NCI-H1417 (cell line): ENCODE data around the gene FTCDNL1.

ENCODE experiments used
- DNase-seq, 3 experiments: peaks; one replicate each; lab custom pipeline; 2025; lab: John Stamatoyannopoulos, UW

The FTCDNL1 gene

DNA sequence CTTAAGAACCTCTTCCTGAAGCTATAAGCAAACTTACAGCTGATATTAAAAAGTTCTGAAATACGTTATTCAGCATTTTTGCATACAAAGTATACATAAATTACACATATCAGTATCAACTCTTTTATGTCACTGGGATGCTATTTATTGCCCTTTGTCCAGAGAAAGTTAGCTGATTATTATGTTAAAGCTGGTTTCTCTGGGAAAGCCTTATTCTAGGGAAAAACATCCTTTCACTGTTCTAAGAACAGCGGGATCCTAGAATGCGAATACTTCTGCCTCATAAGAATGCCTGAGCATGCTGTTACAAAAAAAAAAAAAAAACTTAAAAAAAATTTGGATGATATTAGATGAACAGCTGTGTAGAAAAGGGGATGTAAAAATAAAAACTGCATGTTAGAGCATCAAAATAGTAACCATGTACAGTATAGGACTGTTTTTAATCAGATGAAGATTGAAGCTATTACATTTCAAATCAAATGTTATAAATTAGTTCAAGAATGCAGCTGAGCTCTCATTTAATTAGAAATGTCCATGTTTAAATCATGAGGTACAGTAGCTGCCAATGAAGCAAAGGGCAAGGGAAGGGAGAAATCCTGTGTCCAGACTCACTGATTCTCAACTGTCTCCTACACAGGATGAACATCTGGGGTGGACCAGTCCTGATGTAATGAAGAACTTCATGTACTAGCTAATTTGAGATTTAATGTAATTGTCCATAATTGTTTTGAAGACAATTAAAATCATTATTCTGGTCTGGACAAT is 8.2 kb downstream of the FTCDNL1 start:
- DNase-seq = no peak

DNA sequence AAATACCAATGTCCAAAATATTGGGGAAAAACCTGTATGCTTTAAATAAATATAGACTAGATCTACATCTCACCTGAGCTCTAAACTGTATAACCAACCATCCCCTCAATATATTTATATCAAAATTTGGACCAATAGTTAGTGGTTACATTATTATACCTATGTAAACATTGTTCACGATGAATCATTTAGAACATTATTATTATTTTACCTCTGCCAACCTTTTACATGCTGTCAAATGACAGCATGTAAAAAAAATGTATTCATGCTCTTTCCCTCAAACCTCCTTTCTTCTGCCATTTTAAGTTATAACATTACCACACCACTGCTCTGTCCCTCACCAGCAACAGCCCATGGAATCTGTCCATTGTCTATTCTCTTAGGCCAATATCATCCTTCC is 9.6 kb downstream of the FTCDNL1 start:
- DNase-seq = no peak

DNA sequence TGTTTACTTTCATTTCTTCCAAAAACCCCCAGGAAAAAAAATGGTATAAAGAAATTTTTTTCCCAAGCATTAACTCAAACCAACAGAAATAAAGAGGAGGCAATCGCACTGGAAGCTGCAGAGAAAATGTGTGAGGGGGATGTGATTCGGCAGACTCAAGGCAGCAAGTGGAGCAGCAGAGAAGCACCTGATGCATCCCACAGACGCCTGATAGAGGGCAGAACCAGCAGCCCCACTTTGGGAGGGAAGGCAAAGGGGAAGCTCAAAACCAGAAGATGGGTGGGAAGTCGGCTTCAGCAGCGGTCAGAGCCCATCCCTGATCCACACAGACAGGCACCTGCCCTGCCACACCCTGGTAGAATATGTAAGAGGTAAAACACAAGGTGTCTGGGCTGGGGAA is 12.6 kb downstream of the FTCDNL1 start:
- DNase-seq = no peak

DNA sequence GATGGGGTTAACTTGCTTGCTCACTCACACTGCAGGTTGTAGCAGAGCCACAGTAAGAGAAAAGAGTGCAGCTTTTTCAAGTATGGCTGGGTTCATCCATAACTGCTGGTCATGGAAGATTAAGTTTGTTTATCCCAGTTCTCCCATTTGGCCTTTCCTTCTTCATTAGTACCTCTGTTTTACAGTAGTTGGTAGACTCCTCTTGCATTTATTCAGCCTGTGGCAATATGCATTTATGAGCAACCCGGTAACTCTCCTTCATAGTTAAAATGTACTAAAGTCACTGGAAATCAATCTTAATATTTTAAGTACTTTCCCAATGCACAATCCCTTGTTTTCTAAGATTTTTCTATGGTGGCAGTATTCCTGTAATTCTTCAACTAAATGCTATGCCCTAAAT is 14.0 kb downstream of the FTCDNL1 start:
- DNase-seq = peak in 1 of 3 experiments; percentile 41

DNA sequence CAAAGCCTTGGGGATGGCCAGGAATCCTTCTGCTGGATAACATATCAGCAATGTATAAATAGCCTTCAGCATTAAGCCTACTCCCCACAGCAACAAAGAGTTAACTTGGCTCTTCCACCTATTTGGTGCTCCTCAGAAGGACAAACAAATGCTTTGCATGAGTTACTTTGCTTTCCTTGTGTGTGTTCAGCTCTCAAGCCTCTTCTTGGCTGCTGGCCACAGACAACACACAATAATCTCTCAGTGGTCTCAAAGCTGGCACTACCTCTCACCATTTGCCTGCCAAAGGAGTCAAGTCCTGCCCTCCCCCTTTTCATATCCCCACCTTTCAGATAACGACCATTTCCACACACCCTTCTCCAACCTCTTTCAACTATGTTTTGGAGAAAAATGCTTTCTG is 17.5 kb downstream of the FTCDNL1 start:
- DNase-seq = peak in 2 of 3 experiments; percentile 9 to 50

DNA sequence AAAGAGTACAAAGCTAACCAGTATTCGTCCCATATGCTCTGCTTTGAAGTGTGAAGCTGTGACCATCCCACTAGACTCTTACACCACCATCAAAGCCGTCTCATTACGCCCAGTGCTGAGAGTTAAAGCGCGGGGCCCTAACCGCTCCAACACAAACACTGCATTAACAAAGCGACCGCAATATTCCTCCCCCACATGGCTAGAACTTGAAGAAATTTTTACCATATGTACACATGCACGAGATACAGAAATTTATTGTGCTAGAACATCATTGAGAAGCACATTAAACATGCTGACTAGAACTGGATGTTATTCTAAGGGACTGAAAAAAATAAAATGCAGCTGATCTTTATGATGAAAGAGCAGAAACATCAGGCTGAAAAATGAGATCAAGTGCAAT is 20.5 kb downstream of the FTCDNL1 start:
- DNase-seq = peak in 1 of 3 experiments; percentile 14

DNA sequence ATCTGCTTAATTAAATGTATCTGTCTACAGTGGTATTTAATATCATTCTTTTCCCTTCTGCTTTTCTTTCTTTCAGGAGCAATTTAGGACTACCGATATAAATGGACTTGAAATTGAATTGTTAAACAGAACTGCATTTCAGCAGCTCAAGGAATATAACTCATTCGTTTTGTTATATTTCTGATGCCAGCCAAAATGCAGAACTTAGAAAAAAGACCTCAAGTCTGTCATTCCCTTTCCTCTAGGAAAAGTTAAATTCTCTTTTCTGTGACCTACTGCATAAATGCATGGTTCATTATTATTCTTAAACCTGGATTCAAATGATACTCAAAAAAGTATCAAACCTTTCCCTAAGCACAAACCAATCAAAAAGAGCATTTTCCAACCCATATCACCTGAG is 21.4 kb downstream of the FTCDNL1 start:
- no peak for DNase-seq

DNA sequence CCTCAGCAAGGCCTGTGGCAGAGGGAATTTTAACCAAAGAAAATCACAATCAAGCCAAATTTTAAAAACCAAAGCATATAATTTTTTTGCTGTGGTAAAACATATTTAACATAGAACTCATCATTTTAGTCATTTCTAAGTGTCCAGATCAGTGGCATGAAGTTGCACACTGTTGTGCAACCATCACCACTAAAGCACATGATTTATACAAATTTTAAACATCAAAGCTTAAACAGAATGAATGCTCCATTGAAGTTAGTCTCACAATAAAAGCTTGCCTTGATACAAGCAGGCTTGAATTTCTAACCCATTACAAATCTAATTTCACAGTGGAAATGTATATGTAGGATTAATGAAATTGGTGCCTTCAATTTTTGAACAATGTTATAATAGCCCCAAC is 31.2 kb downstream of the FTCDNL1 start:
- DNase-seq = no peak

DNA sequence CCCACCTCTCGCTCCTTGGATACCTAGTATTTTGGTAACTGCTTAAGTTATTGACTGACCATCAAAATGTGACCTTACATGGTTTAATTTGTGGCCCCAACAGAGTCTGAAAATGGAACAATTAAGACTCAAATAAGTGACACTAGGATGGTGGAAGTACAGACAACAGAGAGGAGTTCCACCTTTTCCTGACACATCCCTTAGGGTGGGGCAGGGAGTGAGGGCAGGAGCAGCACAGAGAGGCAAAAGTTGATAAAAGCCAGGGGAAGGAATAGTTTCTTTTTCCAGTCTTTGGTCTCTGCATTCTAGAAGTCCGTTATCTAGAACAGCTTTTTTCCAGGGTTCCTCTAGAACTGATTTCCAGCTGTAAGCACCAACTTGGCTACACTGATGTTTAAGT is 32.2 kb downstream of the FTCDNL1 start:
- peak in 1 of 3 experiments; percentile 13 for DNase-seq

DNA sequence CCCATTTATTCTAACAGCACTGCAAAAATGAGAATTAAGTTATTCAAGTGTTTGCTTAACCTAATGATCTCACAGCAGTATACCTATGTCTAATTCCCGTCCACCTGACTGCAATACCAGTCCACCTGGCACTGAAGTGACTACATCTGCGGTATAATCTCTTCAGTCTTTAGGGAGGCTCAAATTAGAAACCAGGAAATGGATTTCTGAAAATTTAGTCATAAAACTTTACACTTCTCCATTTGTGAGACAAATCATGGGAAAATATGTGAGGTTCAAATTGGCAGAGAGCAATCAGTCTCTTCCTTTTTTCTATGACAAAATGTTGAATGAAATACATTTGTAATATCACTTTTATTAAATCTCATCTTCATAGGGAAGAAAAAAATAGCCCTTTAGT is 33.0 kb downstream of the FTCDNL1 start:
- peak; percentile 35 to 82 (median 43) for DNase-seq

DNA sequence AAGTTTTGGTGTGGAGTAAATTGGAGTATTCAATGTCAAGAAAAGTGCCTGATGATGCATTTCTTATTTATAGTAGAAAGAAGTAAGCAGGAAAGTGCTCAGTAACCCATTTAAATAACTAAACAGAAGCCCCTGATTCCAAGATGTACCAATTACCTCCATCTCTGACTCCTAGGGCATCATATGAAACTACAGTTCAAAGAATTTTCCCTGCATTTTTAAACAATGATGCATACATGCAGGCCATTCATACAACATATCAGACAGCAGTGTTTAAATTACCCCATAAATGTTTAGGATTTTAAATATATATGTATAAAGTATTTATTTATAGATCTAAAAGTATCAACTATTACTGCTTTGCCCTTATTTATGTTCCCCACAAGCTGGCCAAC is 36.2 kb downstream of the FTCDNL1 start:
- DNase-seq = no peak

DNA sequence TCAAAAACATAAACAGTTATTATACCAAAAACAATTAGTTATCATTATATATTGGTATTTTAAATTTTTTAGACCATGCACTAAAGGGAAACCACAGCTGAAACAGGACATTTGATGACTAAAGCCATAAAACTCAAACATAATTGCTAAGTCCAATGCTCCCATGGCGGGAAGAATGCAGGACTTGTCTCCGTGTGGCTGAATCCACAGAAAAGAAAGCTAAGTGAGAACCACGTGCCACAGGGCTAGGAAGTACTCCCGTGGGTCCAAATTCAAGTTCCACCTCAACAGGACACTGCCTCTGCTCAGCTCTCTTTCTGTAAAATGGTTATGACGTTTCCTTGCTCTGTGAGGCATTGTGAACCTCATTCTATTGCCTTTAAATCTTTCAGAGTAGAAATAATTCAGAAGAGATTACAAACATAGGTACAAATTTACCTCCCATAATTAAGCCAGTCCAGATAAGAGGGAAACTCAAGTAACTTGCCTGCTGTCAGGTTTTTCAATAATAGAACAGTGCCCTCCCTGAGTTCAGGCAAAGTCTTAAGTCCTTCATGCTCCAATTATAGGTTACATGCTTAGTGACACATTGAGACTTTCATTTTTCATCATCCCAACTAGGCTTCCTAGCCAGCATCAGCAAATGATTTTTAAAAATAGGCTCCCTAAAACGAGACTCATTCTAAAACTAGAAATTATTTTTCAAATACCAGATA is 36.7 kb downstream of the FTCDNL1 start:
- DNase-seq = no peak

DNA sequence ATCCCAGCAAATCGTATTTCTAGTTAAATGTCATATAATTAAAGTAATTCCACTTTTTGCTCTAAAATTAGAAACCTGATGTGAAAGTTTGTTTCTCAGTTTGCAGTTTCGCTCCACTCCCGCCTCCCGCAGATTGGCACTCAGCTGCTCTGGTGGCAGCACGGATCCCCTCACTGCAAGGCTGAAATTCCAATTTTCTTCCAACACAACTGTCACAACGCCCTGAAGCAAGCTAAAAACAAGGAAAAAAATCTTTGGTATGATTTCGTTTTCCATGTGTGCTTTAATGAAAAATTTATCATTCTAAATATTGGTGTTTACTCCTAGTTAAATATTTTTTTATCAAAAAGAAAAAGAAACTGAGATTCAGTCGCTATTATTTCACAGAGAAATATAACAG is 38.5 kb downstream of the FTCDNL1 start:
- DNase-seq = no peak

DNA sequence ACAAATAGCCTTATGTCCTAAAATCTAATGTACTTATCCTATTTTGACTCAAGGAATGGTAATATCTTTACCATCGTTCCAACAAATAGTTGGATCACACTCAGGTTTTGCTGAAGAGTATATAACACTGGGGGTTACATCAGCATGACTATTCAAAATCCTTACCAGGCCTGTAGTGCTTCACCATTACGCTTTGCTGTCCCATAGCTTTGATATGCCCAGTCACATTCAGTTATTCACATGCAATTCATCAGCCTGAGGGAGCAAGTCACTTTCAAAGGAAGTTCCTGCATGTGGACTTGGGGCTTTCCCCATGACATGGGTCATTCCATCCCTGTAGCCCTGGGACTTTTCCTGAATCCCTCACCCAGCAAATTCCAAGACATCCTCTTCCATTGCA is 39.6 kb downstream of the FTCDNL1 start:
- DNase-seq = no peak

DNA sequence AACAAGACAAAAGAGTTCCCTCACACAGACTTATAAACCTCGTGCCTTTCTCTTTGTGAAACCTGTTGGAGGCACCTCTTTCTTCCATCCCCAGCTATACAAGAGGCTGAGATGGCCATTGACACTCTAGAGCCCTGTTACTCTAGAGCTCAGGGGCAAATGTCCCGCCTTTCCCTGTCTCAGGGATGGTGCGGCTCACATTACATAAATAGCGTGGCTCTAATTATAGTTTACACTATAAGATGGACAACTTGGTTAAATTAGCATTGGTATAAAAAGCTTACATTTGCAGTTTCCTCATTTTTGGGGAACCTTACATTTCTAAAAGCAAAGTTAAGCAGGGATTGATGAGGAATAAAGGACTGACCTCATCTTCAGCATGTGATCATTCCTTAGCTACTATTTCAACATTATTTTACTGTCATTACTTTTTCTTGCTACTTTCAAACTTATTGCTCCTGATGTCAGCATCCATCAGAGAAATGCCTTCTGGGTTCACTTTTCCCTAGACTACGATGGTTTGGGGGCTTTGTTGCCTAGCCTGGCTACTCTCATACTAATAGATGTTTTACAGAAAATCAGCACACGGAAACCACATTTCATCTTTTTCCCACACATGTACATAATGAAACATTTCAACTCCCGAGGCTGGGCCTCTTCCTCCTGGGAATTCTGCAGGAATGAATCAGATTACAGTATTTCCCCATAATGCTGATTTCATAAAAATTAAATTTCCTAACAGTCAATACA is 40.4 kb downstream of the FTCDNL1 start:
- peak in 1 of 3 experiments; percentile 6 for DNase-seq

DNA sequence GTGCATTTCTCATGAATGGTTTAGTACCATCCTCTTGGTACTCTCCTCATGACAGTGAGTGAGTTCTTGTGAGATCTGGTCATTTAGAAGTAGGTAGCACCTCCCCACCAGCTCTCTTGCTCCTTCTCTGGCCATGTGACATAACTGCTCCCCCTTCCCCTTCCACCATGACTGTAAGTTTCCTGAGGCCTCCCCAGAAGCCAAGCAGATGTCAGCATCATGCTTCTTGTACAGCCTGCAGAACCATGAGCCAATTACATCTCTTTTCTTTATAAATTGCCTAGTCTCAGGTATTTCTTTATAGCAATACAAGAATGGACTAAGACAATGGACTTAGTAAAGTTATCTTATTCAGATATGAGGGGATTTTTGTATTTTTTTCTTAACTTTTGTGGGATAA is 43.0 kb downstream of the FTCDNL1 start:
- DNase-seq = no peak

DNA sequence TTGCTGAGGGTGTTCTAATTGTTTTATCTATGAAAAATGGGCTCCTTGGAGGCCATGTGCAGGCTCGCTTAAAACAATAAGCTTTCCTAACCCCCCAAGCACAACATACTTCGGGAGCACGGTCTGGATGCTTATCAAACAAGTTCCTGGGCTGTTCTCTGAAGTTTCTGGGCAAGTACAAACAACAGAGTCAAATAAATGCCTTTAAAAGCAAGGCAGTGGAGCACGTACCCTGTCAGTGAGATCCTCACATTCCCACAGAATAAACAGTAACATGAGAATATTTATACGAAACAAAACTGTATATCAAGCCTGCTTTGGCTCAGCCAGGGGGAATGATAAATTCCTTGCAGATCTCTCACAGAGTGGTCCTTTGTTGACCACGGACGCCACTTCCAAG is 44.8 kb downstream of the FTCDNL1 start:
- DNase-seq = no peak

DNA sequence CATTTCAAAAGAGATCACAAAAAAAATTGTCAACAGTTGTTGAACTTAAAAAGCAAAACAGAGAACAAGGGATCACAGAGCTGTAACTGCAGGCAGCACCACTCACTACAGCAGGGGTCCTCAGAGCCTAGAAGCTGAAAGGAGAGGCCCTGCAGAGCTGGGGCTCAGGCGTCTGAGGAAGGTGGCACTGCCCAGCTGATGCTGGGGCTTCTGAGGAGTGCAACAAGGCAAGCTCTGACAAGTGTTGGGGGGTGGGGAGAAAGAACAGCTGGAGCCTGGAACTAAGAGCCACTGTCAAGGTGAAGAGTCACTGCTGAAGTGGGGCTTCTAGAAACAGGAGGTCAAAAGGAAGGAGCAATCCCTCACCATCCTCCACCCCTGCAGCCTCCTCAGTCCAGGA is 46.2 kb downstream of the FTCDNL1 start:
- peak; percentile 12 to 52 (median 26) for DNase-seq

DNA sequence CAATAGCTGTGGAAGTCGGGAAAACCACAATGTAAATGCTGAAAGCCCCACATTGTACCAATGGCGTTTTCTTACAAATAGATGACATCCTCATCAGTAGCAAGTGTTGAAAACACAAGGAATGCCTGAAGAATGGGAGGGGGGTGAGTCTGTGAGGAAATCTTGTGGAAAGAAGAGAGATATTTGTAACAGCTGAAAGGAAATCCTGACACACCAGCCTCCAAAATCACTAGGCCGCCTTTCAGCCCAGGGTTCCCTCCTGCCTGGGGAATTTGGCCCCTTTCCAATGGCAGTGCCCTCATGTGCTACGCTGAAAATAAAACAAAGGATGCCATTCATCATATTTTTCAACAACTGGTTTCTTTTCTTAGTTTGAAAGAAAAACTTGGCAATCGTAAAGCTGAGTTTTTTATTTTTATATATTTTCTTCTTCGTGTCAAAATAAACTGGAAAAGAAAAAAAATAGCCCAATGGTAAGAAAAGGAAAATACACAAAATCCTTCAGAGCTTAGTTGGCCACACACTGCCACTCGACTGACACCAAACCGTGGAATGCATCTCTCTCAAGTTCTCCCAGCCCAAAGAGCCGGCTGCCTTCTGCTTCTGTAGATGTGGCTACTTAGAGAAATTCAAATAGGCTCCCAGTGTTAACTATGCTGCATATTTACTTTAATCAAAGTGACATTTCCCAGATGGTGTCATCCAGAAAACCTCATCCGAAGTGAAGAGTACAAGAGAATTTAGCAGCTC is 52.0 kb downstream of the FTCDNL1 start:
- DNase-seq = no peak

DNA sequence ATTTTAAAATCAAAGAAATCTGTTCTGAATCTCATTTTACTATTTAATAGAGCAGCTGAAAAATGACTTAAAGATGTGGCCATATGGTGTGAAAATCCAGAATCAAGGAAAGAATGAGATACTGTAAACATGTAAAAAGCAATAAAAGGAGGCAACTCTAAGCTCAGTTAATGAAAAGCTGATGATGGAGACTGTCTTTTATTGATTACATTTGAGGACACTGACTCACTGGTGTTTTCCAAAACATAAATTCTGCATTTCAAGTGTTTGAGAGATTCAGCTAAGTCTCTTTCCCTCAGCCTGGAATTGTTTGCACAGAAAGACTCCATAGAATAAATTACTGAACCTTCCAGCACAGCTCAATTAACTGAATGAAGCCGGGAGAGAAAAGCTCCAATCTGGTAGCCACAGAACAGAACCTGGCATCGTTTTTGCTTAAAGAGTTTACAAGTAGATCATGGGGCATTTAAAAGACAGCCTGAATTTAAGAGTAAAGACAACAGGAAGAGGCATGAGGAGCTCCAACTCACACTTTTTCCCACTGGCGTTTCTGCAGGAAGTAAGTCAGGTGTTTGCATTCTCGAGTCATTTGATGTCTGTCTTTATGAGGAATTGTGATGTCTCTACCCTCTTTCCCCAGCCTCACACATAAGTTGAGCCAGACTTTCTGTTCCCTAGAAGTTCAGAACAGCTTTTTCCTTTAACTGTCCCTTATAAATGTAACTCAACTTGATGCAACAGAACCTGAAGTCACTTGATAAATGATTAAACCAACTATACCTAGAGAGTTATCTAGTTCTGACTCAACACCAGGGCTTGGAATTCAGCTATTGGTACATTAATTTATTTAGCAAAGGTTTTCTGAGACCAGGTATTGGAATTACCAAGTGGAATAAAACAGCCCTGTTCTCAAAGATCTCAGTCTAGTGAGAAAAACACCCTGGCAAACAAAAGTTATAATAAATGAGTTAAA is 53.3 kb downstream of the FTCDNL1 start:
- DNase-seq = peak in 1 of 3 experiments; percentile 12

DNA sequence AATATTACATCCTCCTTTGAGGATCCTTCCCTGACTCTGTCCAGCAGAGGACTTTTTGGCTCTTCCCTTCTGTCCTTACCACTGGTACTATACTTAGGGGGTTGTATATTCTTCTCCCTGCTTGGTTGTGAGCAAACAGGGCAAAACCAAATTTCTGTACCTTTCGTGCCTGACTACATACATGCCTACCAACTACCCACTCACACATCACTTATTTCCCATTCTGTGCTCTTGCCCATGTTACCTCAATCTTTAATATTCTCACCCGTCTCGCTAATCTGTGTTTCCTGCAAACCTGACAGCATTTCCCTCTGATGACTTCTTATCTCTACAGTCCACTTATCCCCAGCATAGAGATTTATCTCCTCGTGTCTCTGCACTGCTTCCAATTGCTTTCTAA is 58.6 kb downstream of the FTCDNL1 start:
- DNase-seq = no peak
